ENCODE data around the gene POLR3C. TPM values are rescaled to one million over a fixed set of nuclear protein-coding genes. Genes with fewer than 3 reads are reported as not detected.

The POLR3C gene
- total and polyA plus RNA-seq, 10 of the 15 experiments (the other 5 are each of a cell fraction or from before 2014, with no cell fraction given): 13.0 to 44.8 (median 34.8) TPM

DNA sequence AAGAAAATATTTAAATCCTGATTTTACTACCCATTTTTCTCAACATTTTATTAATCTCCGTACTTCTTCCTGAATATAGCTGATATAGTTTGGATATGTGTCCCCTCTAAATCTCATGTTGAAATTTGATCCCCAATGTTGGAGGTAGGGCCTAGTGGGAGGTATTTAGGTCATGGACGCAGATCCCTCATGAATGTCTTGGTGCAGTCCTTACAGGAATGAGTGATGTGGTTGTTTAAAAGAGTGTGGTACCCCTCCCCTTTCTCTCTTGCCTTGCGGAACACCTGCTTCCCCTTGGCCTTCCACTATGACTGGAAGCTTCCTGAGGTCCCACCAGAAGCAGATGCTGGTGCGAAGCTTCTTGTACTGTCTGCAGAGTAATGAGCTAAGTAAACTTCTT is 17.6 kb upstream of the POLR3C start:
- CTCF ChIA-PET: interaction anchor here (1.7 to 1.8 kb wide), 2 partner anchors 10 to 39 kb away, joined by 5 to 6 read pairs; partner anchors contain the start of gene NUDT17
- RAD21 ChIA-PET (ENCODE audit: unreplicated experiment): interaction anchor here (1.3 to 1.5 kb wide), 2 partner anchors 11 to 18 kb away, joined by 3 read pairs; no protein-coding TSS in a partner anchor
- H3K27me3 ChIP-seq (replicated peaks in 1 of 2; ENCODE audit: control insufficient read depth in 2 of 2, insufficient read depth in 2 of 2, low read length in 1 of 2): no peaks in the 10 kb centered on the region
- no peaks in the 10 kb centered on the region for H3K36me3 ChIP-seq (ENCODE audit: control insufficient read depth in 2 of 2, insufficient read depth in 2 of 2, low read length in 1 of 2)
- H4K20me1 ChIP-seq (ENCODE audit: control insufficient read depth, insufficient read depth): no peaks in the 10 kb centered on the region
- H2AFZ ChIP-seq (ENCODE audit: control insufficient read depth, low read depth, low read length): no peak overlapping the region
- no peak for TF ChIP-seq ZZZ3 (IDR thresholded peaks at IDR 0.05; ENCODE audit: control insufficient read depth, insufficient read length, low read depth)
- TF ChIP-seq SIN3A (IDR thresholded peaks at IDR 0.05; ENCODE audit: low read depth, low read length): no peak
- POLR2A ChIA-PET: no interaction called here
- no peak overlapping the region for H3K9ac ChIP-seq (ENCODE audit: control insufficient read depth, insufficient read depth, low read length)
- no peak for ATAC-seq
- H3K4me3 ChIP-seq: no peak overlapping the region
- intact Hi-C loops (cut with micrococcal nuclease; ENCODE audit: unreplicated experiment): no loop called here
- SMC1A ChIA-PET (ENCODE audit: uncharacterized antibody, unreplicated experiment): interaction anchor here (1.3 kb wide), 2 partner anchors 22 to 29 kb away, joined by 3 to 4 read pairs; no protein-coding TSS in a partner anchor
- FAIRE-seq: no peak
- no TSS peak for BruUV-seq (replicated peaks)
- no peaks in the 10 kb centered on the region; the same call in none of the 2 replicates for H3K4me1 ChIP-seq (ENCODE audit: control insufficient read depth, insufficient read depth, low read length)
- no peaks in the 10 kb centered on the region for H3K9me3 ChIP-seq (replicated peaks; ENCODE audit: control insufficient read depth, insufficient read depth, low read length)
- 96% methylated on average over 4 of the region's 4 CpGs for WGBS (ENCODE audit: insufficient coverage, insufficient replicate concordance, low lambda C conversion rate, missing lambda C conversion rate)
- H3K27ac ChIP-seq (ENCODE audit: control insufficient read depth, insufficient read depth): no peak overlapping the region
- no peak for DNase-seq (ENCODE audit: low read depth, low spot score)
- in situ Hi-C loops (cut with MboI): no loop called here
- no peak overlapping the region for H3K4me2 ChIP-seq (ENCODE audit: control insufficient read depth, insufficient read depth)
- peaks cover 10% of the 10 kb centered on the region for H3K79me2 ChIP-seq (ENCODE audit: control insufficient read depth, insufficient read depth, low read length)

DNA sequence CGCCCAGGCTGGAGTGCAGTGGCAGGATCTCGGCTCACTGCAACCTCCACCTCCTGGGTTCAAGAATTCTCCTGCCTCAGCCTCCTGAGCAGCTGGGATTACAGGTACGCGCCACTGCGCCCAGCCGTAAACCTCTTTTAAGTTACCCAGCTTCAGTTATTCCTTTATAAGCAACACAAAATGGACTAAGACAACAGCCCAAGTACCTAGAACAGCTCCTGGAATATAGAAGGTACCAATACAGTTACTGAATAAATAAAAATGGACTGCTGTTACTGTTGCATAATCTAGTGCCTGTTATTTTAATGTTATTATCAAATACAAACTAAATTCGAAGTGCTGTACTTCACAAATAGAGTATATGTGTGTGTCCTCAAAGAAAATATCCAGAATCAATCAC is 17.2 kb upstream of the POLR3C start:
- intact Hi-C loops (cut with micrococcal nuclease; ENCODE audit: unreplicated experiment): no loop called here
- TF ChIP-seq NR2C1 (IDR thresholded peaks at IDR 0.05) (no peak), CEBPZ (IDR thresholded peaks at IDR 0.05; ENCODE audit: low read depth, low read length) (no peak), ZNF217 (IDR thresholded peaks at IDR 0.05) (no peak), TCF3 (IDR thresholded peaks at IDR 0.05; ENCODE audit: borderline replicate concordance, insufficient read depth, low read depth, low read length) (no peak)
- TF ChIP-seq, protein P1, sequence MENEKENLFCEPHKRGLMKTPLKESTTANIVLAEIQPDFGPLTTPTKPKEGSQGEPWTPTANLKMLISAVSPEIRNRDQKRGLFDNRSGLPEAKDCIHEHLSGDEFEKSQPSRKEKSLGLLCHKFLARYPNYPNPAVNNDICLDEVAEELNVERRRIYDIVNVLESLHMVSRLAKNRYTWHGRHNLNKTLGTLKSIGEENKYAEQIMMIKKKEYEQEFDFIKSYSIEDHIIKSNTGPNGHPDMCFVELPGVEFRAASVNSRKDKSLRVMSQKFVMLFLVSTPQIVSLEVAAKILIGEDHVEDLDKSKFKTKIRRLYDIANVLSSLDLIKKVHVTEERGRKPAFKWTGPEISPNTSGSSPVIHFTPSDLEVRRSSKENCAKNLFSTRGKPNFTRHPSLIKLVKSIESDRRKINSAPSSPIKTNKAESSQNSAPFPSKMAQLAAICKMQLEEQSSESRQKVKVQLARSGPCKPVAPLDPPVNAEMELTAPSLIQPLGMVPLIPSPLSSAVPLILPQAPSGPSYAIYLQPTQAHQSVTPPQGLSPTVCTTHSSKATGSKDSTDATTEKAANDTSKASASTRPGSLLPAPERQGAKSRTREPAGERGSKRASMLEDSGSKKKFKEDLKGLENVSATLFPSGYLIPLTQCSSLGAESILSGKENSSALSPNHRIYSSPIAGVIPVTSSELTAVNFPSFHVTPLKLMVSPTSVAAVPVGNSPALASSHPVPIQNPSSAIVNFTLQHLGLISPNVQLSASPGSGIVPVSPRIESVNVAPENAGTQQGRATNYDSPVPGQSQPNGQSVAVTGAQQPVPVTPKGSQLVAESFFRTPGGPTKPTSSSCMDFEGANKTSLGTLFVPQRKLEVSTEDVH (IDR thresholded peaks at IDR 0.05; ENCODE audit: low read depth, partially characterized antibody): no peak
- TF ChIP-seq, protein P2, sequence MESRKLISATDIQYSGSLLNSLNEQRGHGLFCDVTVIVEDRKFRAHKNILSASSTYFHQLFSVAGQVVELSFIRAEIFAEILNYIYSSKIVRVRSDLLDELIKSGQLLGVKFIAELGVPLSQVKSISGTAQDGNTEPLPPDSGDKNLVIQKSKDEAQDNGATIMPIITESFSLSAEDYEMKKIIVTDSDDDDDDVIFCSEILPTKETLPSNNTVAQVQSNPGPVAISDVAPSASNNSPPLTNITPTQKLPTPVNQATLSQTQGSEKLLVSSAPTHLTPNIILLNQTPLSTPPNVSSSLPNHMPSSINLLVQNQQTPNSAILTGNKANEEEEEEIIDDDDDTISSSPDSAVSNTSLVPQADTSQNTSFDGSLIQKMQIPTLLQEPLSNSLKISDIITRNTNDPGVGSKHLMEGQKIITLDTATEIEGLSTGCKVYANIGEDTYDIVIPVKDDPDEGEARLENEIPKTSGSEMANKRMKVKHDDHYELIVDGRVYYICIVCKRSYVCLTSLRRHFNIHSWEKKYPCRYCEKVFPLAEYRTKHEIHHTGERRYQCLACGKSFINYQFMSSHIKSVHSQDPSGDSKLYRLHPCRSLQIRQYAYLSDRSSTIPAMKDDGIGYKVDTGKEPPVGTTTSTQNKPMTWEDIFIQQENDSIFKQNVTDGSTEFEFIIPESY (IDR thresholded peaks at IDR 0.05): no peak

More for the DNA sequence above, 17.2 kb upstream of the POLR3C start:
- no peaks in the 10 kb centered on the region; the same call in none of the 2 replicates for H3K4me1 ChIP-seq (ENCODE audit: control insufficient read depth, insufficient read depth, low read length)
- H3K9me3 ChIP-seq (replicated peaks; ENCODE audit: control insufficient read depth, insufficient read depth, low read length): no peaks in the 10 kb centered on the region
- ChIA-PET RAD21 (ENCODE audit: unreplicated experiment) (interaction anchor here (1.3 to 1.5 kb wide), 2 partner anchors 11 to 18 kb away, joined by 3 read pairs; no protein-coding TSS in a partner anchor), POLR2A (no interaction called here), SMC1A (ENCODE audit: uncharacterized antibody, unreplicated experiment) (interaction anchor here (1.3 kb wide), 1 partner anchor 22 kb away, joined by 4 read pairs; no protein-coding TSS in a partner anchor), CTCF (interaction anchor here (1.7 to 1.8 kb wide), 2 partner anchors 11 to 39 kb away, joined by 5 to 6 read pairs; partner anchors contain the start of gene NUDT17)
- in situ Hi-C loops (cut with MboI): no loop called here
- H3K27me3 ChIP-seq (replicated peaks in 1 of 2; ENCODE audit: control insufficient read depth in 2 of 2, insufficient read depth in 2 of 2, low read length in 1 of 2): no peaks in the 10 kb centered on the region
- no peak for FAIRE-seq
- no peak overlapping the region for H3K4me3 ChIP-seq
- no peaks in the 10 kb centered on the region for H3K36me3 ChIP-seq (ENCODE audit: control insufficient read depth in 2 of 2, insufficient read depth in 2 of 2, low read length in 1 of 2)
- ATAC-seq: no peak
- no peak overlapping the region for H3K27ac ChIP-seq (ENCODE audit: control insufficient read depth, insufficient read depth)
- H3K4me2 ChIP-seq (ENCODE audit: control insufficient read depth, insufficient read depth): no peak overlapping the region
- no peak overlapping the region for H2AFZ ChIP-seq (ENCODE audit: control insufficient read depth, low read depth, low read length)
- no peak for DNase-seq (ENCODE audit: low read depth, low spot score)
- BruUV-seq (replicated peaks): no TSS peak
- peaks cover 10% of the 10 kb centered on the region for H3K79me2 ChIP-seq (ENCODE audit: control insufficient read depth, insufficient read depth, low read length)
- over 99% methylated on average over 7 of the region's 7 CpGs for WGBS (ENCODE audit: insufficient coverage, insufficient replicate concordance, low lambda C conversion rate, missing lambda C conversion rate)
- H4K20me1 ChIP-seq (ENCODE audit: control insufficient read depth, insufficient read depth): no peaks in the 10 kb centered on the region
- H3K9ac ChIP-seq (ENCODE audit: control insufficient read depth, insufficient read depth, low read length): no peak overlapping the region

Measured in GM12878 (cell line).